Thyroid gland (tissue), 4 donors: ENCODE data around the gene PRSS12. TPM values are rescaled to one million over a fixed set of nuclear protein-coding genes. Genes with fewer than 3 reads are reported as not detected.
"Not testable (repeated sequence)": the region's sequence is repeated elsewhere in the genome, so short reads cannot be mapped to it uniquely, and the experiment has no call there.

Experiments
- DNase-seq, 2 donors: peaks; one replicate each; pipeline ENCODE4 v3.0.0-alpha.2; 2019
- H3K27ac ChIP-seq, 3 donors: fragments of 200-600 bp; sonication (generic); 1 replicate in 2 of 3; 2 replicates in 1 of 3; pipeline ENCODE4 v1.5.1; 2016 to 2019; ENCODE audit warnings: mild to moderate bottlenecking in 1 of 3, moderate library complexity in 1 of 3
- H3K27me3 ChIP-seq: fragments of 200-600 bp; sonication (generic); one replicate; pipeline ENCODE4 v1.5.1; 2019
- H3K36me3 ChIP-seq, 2 donors: fragments of 200-600 bp; sonication (generic); one replicate each; pipeline ENCODE4 v1.5.1; 2016 to 2019
- H3K4me1 ChIP-seq, 2 donors: fragments of 200-600 bp; sonication (generic); one replicate each; pipeline ENCODE4 v1.5.1; 2017 to 2019
- H3K4me3 ChIP-seq, 3 donors: fragments of 200-600 bp; sonication (generic); replicated peaks in 1 of 3; 1 replicate in 2 of 3; 2 replicates in 1 of 3; pipeline ENCODE4 v1.5.1; 2016; ENCODE audit warnings: mild to moderate bottlenecking in 1 of 3
- H3K9me3 ChIP-seq: fragments of 200-600 bp; sonication (generic); one replicate; pipeline ENCODE4 v1.5.1; 2017
- CTCF ChIP-seq, 6 experiments: fragments of 200-600 bp in 3 of 6; fragments of 450-650 bp in 3 of 6; sonication (generic) in 3 of 6; IDR thresholded peaks; one replicate each; pipeline ENCODE4 v1.5.1; 2016 to 2019; ENCODE audit warnings: antibody characterized with exemption in 6 of 6, mild to moderate bottlenecking in 2 of 6, inconsistent platforms in 1 of 6, moderate library complexity in 1 of 6
- POLR2A ChIP-seq, 2 donors: fragments of 450-650 bp; IDR thresholded peaks; one replicate each; pipeline ENCODE4 v1.6.1; 2017; ENCODE audit warnings: antibody characterized with exemption in 2 of 2, mild to moderate bottlenecking in 2 of 2, moderate library complexity in 1 of 2
- WGBS, 2 donors: methylation state at CpG; one replicate each; pipeline ENCODE4 v1.1.5; 2017; 5-methylcytosine and 5-hydroxymethylcytosine counted together
- intact Hi-C: fragments of 100-400 bp; cut with DNase I; formaldehyde crosslinking; loops from one replicate; pipeline ENCODE4 v1.15.1; 2023
- total RNA-seq, 4 donors: library from RNA; depleted of rRNA; stranded (reverse); fragments of >200 nt; gene quantifications; one replicate each; pipeline ENCODE4 v1.2.3, GENCODE V29; 2016

Gene PRSS12
- total RNA-seq, 4 donors from 2014 or later: 0.21 to 0.67 (median 0.45) TPM

- H3K27ac ChIP-seq: no peak overlapping the region
- no peaks in the 10 kb centered on the region for H3K9me3 ChIP-seq
- H3K4me1 ChIP-seq: no peaks in the 10 kb centered on the region
- no peak for TF ChIP-seq CTCF (IDR thresholded peaks at IDR 0.05)
- TF ChIP-seq POLR2A (IDR thresholded peaks at IDR 0.05): no peak
- DNase-seq: no peak
- 84 to 87% methylated on average over 3 of the region's 3 CpGs for WGBS, 2 donors
- intact Hi-C loops: no loop called here
- no peak overlapping the region for H3K4me3 ChIP-seq
- no peaks in the 10 kb centered on the region for H3K36me3 ChIP-seq
- H3K27me3 ChIP-seq: no peaks in the 10 kb centered on the region
Observed at GRCh38 chr4:118268780-118269179, 84.0 kb downstream of the PRSS12 start.

GRCh38 chr4:118266145-118266496, 86.7 kb downstream of the PRSS12 start:
- WGBS, 2 donors: 91 to 94% methylated on average over 4 of the region's 4 CpGs
- intact Hi-C loops, H3K4me3 ChIP-seq: not testable (repeated sequence)

GRCh38 chr4:118265312-118266144, 87.3 kb downstream of the PRSS12 start:
- no peaks in the 10 kb centered on the region for H3K9me3 ChIP-seq
- no peaks in the 10 kb centered on the region for H3K4me1 ChIP-seq
- no peaks in the 10 kb centered on the region for H3K36me3 ChIP-seq
- no peaks in the 10 kb centered on the region for H3K27me3 ChIP-seq
- peak; percentile 48 to 61 for DNase-seq
- TF ChIP-seq CTCF (IDR thresholded peaks at IDR 0.05) (no peak), POLR2A (IDR thresholded peaks at IDR 0.05) (peak in 1 of 2 donors; percentile 45)
- peak overlapping the region in 2 of 3 donors; percentile 40 to 47 for H3K4me3 ChIP-seq
- no peak overlapping the region for H3K27ac ChIP-seq
- WGBS, 2 donors: 28 to 46% methylated on average over 19 to 28 of the region's 64 CpGs
- intact Hi-C loops: no loop called here

More at GRCh38 chr4:118266145-118266496, 86.7 kb downstream of the PRSS12 start:
- not testable (repeated sequence) for H3K36me3 ChIP-seq, H3K27ac ChIP-seq, H3K9me3 ChIP-seq, H3K27me3 ChIP-seq, H3K4me1 ChIP-seq, DNase-seq

GRCh38 chr4:118264096-118264495, 88.7 kb downstream of the PRSS12 start:
- intact Hi-C loops: no loop called here
- DNase-seq: no peak
- 96% methylated on average over 3 of the region's 3 CpGs for WGBS, 2 donors
- no peak overlapping the region for H3K27ac ChIP-seq
- TF ChIP-seq POLR2A (IDR thresholded peaks at IDR 0.05): no peak
- H3K4me1 ChIP-seq: no peaks in the 10 kb centered on the region
- no peaks in the 10 kb centered on the region for H3K27me3 ChIP-seq
- no peak overlapping the region for H3K4me3 ChIP-seq
- no peaks in the 10 kb centered on the region for H3K36me3 ChIP-seq
- no peaks in the 10 kb centered on the region for H3K9me3 ChIP-seq

- intact Hi-C loops: no loop called here
- H3K9me3 ChIP-seq: no peaks in the 10 kb centered on the region
- no peaks in the 10 kb centered on the region for H3K36me3 ChIP-seq
- no peak for TF ChIP-seq POLR2A (IDR thresholded peaks at IDR 0.05)
- TF ChIP-seq CTCF (IDR thresholded peaks at IDR 0.05): no peak
- 90 to 95% methylated on average over 2 of the region's 2 CpGs for WGBS, 2 donors
- H3K4me3 ChIP-seq: no peak overlapping the region
- H3K4me1 ChIP-seq: no peaks in the 10 kb centered on the region
- no peak overlapping the region for H3K27ac ChIP-seq
- DNase-seq: no peak
- no peaks in the 10 kb centered on the region for H3K27me3 ChIP-seq
Observed at GRCh38 chr4:118260309-118260708, 92.5 kb downstream of the PRSS12 start.

GRCh38 chr4:118259111-118259510, 93.7 kb downstream of the PRSS12 start:
- DNase-seq: no peak
- WGBS, 2 donors: 89% methylated on average over 3 of the region's 3 CpGs
- H3K36me3 ChIP-seq: no peaks in the 10 kb centered on the region
- intact Hi-C loops: no loop called here
- no peaks in the 10 kb centered on the region for H3K9me3 ChIP-seq
- TF ChIP-seq CTCF (IDR thresholded peaks at IDR 0.05): no peak
- no peak for TF ChIP-seq POLR2A (IDR thresholded peaks at IDR 0.05)
- H3K4me1 ChIP-seq: no peaks in the 10 kb centered on the region
- H3K27ac ChIP-seq: no peak overlapping the region
- no peaks in the 10 kb centered on the region for H3K27me3 ChIP-seq
- H3K4me3 ChIP-seq: no peak overlapping the region
